ENCODE results near the gene IMP4.

IMP4 gene

DNA sequence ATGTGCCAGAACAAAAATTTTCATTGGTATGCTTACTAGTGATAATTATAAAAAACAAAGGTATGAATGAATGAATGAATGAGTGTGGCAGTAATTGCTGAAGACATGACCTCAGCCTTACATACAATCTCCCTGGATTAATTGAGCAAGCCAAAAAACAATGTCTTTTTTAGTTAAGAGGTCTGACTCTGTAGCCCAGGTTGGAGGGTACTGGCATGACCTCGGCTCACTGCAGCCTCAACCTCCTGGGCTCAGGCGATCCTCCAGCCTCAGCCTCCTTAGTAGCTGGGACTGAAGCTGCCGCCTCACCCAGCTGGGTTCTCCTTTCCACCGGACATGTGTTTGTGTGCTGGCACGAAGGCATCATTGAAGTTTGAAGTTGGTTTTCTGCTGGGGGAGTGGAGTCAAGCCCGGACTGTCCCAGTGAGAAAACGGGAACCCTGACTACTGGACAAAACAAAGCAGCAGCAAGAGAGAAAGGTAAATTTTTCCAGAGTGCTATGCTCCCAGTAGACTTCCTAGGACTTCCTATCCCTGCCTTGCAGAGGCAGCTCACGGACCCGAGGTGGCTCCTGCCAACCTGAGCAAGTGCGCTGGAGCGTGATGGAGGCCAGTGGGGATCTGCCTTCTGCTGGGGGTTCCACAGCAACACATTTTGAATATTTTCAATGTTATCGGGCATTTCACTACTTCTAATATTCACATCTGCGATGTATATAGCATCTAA lies 6.4 kb upstream of the IMP4 start:
- no peak for DNase-seq (ENCODE audit: low read depth, low spot score)

DNA sequence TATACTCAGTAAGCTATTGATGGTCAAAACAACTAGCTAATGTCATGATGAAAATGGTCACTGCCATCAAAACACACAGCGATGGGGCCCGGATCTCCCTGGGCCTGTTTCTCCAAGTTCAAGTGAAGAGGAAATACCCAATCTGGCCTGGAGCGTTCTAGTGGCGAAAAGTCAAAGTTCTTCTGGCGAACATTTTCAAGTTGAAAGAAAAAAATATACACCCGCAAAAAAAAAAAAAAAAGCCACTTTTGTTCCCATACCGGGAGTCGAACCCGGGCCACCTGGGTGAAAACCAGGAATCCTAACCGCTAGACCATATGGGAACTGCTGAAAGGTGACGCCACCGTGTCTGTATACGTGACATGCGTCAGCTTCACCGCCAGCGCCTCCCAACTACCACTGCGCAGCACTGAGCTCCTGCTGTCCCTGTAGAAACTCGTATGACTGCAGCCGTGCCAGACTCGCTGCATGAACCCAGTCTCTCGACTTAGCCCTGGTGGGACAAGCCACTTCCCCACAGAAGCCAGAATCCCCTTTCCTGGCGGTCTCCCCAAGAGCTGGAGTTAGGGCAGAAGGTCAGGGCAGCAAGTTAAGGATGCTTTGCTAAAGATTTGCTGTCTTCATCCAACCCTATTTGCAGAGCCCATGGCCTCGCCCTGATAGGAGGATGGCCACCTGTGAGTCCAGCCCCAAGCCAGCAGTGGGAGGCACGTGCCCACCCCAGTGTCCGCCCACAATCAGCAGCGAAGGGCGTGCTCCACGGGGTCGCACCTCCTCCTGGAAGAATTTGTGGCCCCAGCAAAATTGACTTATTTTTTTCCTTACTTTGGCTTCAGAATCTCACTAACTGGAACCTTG lies 5.6 kb upstream of the IMP4 start:
- no peak for DNase-seq (ENCODE audit: low read depth, low spot score)

- DNase-seq (ENCODE audit: low read depth, low spot score): no peak
Observed at GRCh38 chr2:130337735-130338325, 4.9 kb upstream of the IMP4 start.

DNA sequence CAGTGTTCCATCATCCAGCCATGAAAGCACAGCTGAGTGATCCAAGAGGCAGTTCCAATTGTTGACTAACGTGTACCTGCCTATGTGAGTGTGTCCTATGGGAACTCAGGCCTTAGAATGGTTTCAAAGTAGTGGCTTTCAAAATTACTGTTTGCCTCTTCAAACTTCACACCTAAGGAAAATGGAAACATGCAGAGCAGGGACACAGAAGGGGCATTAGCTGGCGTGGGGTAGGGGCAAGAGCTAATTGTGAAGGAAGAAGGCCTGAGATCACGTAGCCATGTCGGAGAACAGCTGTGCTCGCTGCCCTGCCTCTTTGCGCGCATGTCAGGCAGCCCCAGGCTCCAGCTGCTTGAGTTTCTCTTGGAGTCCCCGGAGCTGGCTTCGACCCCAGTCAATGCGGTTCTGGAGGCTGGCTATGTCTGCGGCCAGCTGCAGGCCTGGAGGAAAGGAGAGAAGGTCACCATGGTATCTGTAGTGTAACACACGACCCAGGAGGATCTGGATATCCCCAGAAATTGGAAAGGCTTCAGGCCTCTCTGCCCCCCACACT lies 3.8 kb upstream of the IMP4 start:
- no peak for DNase-seq (ENCODE audit: low read depth, low spot score)

DNA sequence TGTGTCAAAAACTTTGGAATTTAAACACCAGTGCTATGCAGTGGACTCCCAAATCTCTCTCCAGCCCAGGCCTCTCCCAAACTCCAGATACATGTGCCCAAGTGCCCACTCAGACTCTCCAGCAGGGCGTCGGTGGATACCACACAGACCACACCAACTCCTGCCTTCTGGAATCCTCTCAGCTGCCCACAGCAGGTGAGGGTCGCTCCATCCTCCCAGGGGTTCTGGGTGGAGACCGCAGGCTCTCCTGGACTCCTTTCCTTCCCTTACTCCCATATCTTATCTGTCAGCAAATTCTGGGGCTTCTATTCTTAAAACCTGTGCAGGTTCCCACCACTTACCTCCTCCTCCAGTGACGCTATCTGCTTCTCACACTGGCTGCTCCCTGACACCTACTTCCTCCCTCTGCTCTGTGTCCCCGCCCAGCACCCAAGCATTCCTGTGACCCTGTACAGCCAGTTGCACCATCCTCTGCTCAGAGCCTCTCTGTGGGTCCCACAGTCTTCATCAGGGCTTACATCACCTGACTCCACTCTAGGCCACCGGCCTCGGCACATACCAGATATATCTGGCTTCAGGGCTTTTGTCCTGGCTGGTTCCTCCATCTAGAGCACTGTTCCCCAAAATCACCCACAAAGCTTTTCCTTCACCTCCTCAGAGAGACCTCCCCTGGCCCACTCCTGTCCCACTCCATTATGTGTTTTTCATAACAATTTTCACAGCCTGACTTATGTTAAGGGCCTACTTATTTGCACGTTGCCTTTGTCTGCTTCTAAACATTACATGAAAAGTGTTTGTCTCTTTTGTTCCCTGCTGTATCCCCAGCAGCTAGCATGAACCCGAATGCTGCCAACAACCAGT lies 2.6 kb upstream of the IMP4 start:
- no peak for DNase-seq (ENCODE audit: low read depth, low spot score)

DNA sequence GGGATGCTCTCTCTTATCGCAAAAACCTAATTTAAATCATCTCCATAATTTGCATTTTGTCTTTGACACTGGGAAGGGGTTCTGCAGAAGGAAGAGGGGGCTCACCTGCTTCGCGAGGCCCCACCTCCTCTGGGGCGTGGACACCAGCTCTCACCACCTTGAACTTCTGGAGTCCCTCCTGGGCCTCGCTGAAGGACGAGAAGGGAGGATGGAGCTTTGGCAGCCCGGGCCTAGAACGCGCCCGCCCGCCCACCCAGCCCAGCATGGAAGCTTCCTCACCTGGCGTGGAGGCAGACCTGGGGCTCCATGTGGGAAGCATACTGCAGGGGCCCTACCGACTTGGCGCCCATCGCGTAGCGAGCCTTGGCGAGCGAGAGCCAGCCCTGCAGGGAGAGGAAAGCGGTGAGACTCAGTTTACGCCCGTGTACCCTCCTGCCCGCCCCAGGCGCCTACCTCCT lies 1.1 kb upstream of the IMP4 start:
- no peak for DNase-seq (ENCODE audit: low read depth, low spot score)

GRCh38 chr2:130342020-130342532 lies 621 bp upstream of the IMP4 start:
- DNase-seq (ENCODE audit: low read depth, low spot score): peak; percentile 78

DNA sequence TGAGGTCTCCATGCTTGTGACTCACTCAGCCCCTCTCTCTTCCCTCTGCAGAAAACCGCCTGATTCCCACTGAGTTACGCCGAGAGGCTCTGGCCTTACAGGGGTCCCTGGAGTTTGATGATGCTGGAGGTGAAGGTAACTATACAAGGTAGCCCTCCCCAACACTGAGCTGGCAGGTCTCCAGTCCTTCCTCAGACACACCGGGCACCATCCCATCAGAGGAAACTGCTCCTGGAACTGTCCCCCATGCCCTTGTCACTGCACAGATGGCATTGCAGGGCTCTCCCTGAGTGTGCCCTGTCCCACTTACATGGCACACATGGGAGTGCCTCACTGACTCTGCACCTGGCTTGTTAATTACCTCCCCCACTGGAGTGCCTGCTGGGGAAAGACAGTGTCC lies 1.9 kb downstream of the IMP4 start:
- DNase-seq (ENCODE audit: low read depth, low spot score): no peak

DNA sequence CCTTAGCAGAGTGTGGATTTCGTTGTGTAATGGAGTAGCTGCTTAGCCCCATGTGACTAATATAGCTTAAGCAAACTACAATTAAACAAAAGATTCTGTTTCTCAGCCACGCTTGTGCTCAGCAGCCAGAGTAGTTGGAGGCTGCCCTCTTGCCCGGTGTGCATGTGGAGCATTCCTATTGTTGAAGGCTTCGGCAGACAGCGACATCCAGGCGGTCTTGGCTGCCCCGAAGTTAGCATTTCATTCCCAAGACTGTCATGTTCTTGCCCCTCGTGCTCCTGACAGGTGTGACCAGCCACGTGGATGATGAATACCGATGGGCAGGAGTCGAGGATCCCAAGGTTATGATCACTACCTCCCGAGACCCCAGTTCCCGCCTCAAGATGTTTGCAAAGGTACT lies 2.4 kb downstream of the IMP4 start:
- no peak for DNase-seq (ENCODE audit: low read depth, low spot score)

DNA sequence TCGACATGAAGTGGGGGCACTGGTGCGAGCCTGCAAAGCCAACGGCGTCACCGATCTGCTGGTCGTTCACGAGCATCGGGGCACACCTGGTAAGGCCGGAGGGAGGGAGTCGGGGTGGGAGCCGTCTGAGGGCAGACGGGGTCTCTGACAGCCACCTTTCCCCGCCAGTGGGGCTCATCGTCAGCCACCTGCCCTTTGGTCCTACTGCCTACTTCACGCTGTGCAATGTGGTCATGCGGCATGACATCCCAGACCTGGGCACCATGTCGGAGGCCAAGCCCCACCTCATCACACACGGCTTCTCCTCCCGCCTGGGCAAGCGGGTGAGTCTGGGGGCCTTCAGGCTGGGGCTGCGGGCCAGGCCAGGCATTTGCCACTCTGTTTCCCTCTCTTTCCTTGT lies 2.9 kb downstream of the IMP4 start:
- no peak for DNase-seq (ENCODE audit: low read depth, low spot score)

- DNase-seq (ENCODE audit: low read depth, low spot score): no peak
Observed at GRCh38 chr2:130346041-130346740, 3.5 kb downstream of the IMP4 start.

GRCh38 chr2:130346741-130347066 lies 4.0 kb downstream of the IMP4 start:
- DNase-seq (ENCODE audit: low read depth, low spot score): no peak

GRCh38 chr2:130347220-130347925 lies 4.7 kb downstream of the IMP4 start:
- DNase-seq (ENCODE audit: low read depth, low spot score): no peak

GRCh38 chr2:130349174-130349573 lies 6.5 kb downstream of the IMP4 start:
- no peak for DNase-seq (ENCODE audit: low read depth, low spot score)

DNA sequence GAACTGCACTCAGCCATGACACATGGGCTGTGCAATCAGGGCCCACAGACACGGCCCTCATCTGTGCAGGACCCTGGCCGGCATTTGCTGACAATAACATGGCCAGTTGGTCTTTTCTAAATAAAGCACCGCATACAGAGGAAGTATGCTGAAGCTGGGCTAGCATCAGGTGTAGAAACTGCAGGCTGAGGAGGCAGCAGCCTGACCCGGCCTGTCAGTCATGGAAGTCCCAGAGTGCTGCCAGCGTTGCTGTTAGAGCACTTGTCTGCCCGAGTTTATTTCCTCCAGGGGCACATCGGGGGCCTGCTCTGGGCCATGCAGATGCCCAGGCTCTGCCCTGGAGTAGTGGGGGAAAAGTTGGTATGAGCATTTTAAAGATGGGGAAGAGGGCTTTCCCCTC lies 9.0 kb downstream of the IMP4 start:
- DNase-seq (ENCODE audit: low read depth, low spot score): no peak

GRCh38 chr2:130352237-130352636 lies 9.5 kb downstream of the IMP4 start:
- DNase-seq (ENCODE audit: low read depth, low spot score): no peak

GRCh38 chr2:130353291-130354138 lies 10.8 kb downstream of the IMP4 start:
- DNase-seq (ENCODE audit: low read depth, low spot score): no peak

- DNase-seq (ENCODE audit: low read depth, low spot score): no peak
Observed at GRCh38 chr2:130354139-130354428, 11.4 kb downstream of the IMP4 start.

DNA sequence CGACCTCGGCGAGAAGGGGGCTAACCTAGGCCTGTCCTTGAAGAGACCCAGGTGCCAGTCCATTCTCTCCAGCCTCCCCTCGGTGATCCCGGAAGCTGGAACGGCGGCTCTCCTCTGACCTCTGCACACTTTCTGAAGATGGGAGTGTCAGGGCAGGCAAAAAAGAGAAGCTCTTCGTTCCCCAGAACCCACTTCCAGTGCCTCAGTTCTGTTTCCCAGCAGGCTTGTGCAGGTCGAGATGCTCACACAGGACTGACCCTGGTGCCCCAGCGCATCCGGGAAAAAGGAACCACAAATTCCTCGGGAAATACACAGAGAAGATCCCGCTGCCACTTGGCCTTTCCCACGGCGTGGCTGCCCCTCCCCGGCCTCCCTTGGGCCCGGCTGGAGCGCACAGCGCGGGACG lies 12.5 kb downstream of the IMP4 start:
- DNase-seq (ENCODE audit: low read depth, low spot score): no peak

Measured in activated CD4-positive, CD25-positive, alpha-beta regulatory T cell treated with anti-CD3 and anti-CD28 coated beads, Interleukin-2, amount 50 U/mL, for 16 hours (primary cell).